HG02885 (cell line): ENCODE data around the gene EPSTI1.
"Not testable (repeated sequence)": the region's sequence is repeated elsewhere in the genome, so short reads cannot be mapped to it uniquely, and the experiment has no call there.

Experiments
- ATAC-seq: cut with Tn5 transposase; IDR thresholded peaks from one replicate; pipeline ENCODE4 v1.9.1; 2021; ENCODE audit warnings: mild to moderate bottlenecking; ENCODE audit not compliant: unreplicated experiment, poor library complexity

Gene EPSTI1

GRCh38 chr13:42864952-42865767, 126.9 kb downstream of the EPSTI1 start:
- ATAC-seq, result no peak

- not testable (repeated sequence) for ATAC-seq
These were observed 129.7 kb downstream of the EPSTI1 start for GRCh38 chr13:42862370-42862769.

GRCh38 chr13:42860485-42860884, 131.6 kb downstream of the EPSTI1 start:
- no peak for ATAC-seq

- ATAC-seq, result no peak
These were observed 132.3 kb downstream of the EPSTI1 start for GRCh38 chr13:42859760-42860159.

GRCh38 chr13:42855410-42855809, 136.6 kb downstream of the EPSTI1 start:
- ATAC-seq, result no peak

- no peak for ATAC-seq
These were observed 139.9 kb downstream of the EPSTI1 start for GRCh38 chr13:42852136-42852535.

GRCh38 chr13:42849200-42849599, 142.8 kb downstream of the EPSTI1 start:
- ATAC-seq, result no peak

- no peak for ATAC-seq
These were observed 144.0 kb downstream of the EPSTI1 start for GRCh38 chr13:42847891-42848663.

GRCh38 chr13:42836930-42837690, 154.9 kb downstream of the EPSTI1 start:
- no peak for ATAC-seq
